Ascending aorta (tissue), 2 donors: ENCODE measurements around the gene LRPAP1. TPM values are rescaled to one million over a fixed set of nuclear protein-coding genes. Genes with fewer than 3 reads are reported as not detected.
A peak's percentile ranks its signal among the peaks of the same experiment; 100 is the strongest.

Experiments
- DNase-seq, 2 donors: peaks; one replicate each; pipeline ENCODE4 v3.0.0-alpha.2; 2019; ENCODE audit warnings: low spot score in 2 of 2
- H3K27ac ChIP-seq, 2 donors: fragments of 200-600 bp; sonication (generic); one replicate each; pipeline ENCODE4 v1.5.1; 2016 to 2017; ENCODE audit warnings: mild to moderate bottlenecking in 1 of 2
- H3K27me3 ChIP-seq: fragments of 200-600 bp; sonication (generic); one replicate; pipeline ENCODE4 v1.5.1; 2017
- H3K36me3 ChIP-seq, 2 donors: fragments of 200-600 bp; sonication (generic); one replicate each; pipeline ENCODE4 v1.5.1; 2016
- H3K4me1 ChIP-seq, 2 donors: fragments of 200-600 bp; sonication (generic); one replicate each; pipeline ENCODE4 v1.5.1; 2016 to 2017; ENCODE audit warnings: mild to moderate bottlenecking in 1 of 2
- H3K4me3 ChIP-seq, 2 donors: fragments of 200-600 bp; sonication (generic); one replicate each; pipeline ENCODE4 v1.5.1; 2016 to 2017; ENCODE audit warnings: mild to moderate bottlenecking in 1 of 2
- H3K9me3 ChIP-seq, 2 donors: fragments of 200-600 bp; sonication (generic); one replicate each; pipeline ENCODE4 v1.5.1; 2016
- CTCF ChIP-seq, 3 experiments: fragments of 200-600 bp in 2 of 3; fragments of 450-650 bp in 1 of 3; sonication (generic) in 2 of 3; IDR thresholded peaks; one replicate each; pipeline ENCODE4 v1.5.1; 2016 to 2019; ENCODE audit warnings: antibody characterized with exemption in 3 of 3, mild to moderate bottlenecking in 1 of 3, moderate library complexity in 1 of 3
- intact Hi-C: fragments of 100-400 bp; cut with DNase I; formaldehyde crosslinking; loops from one replicate; pipeline ENCODE4 v1.15.1; 2023
- total RNA-seq: library from RNA; depleted of rRNA; stranded (reverse); fragments of >200 nt; gene quantifications from one replicate; pipeline ENCODE4 v1.1.0, GENCODE V29; 2016

The LRPAP1 gene
- total RNA-seq, 1 donor from 2014 or later: 172 TPM

GRCh38 chr4:3489451-3489962 is 42.7 kb downstream of the LRPAP1 start:
- H3K4me3 ChIP-seq: no peak overlapping the region
- H3K27ac ChIP-seq: peak overlapping the region in 1 of 2 donors; percentile 27
- H3K36me3 ChIP-seq: peaks cover 0 to 12% of the 10 kb centered on the region in 2 donors
- no peaks in the 10 kb centered on the region for H3K27me3 ChIP-seq
- H3K4me1 ChIP-seq: peaks cover 4 to 7% of the 10 kb centered on the region in 2 donors
- TF ChIP-seq CTCF (IDR thresholded peaks at IDR 0.05): no peak
- intact Hi-C loops: loop anchor here (2.0 kb wide), 1 partner anchor 21 kb away; no protein-coding TSS in a partner anchor
- H3K9me3 ChIP-seq: no peaks in the 10 kb centered on the region
- DNase-seq: no peak

DNA sequence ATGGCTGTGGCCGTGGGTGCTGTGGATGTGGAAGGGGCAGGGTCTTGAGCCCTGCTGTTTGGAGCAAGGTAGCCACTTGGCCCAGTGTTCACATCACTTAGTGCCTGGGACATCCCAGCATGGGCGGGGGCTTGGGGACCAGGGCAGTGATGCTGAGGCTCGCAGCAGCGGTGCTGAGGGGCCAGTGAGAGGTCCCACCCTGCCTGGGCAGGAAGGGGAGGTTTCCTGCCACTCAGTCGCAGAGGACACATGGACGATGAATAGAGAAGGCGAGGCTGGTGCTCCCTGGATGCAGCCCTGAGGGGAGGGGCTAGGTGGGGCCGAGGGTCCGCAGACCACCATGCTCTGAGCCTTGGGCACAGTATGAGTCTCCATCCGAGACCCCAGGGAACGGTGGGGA is 43.4 kb downstream of the LRPAP1 start:
- intact Hi-C loops: loop anchor here (2.0 kb wide), 1 partner anchor 22 kb away; no protein-coding TSS in a partner anchor
- Histone ChIP-seq H3K9me3 (no peaks in the 10 kb centered on the region), H3K27me3 (no peaks in the 10 kb centered on the region), H3K4me3 (no peak overlapping the region), H3K4me1 (peaks cover 5 to 12% of the 10 kb centered on the region in 2 donors), H3K36me3 (peaks cover 0 to 12% of the 10 kb centered on the region in 2 donors), H3K27ac (no peak overlapping the region)
- DNase-seq: no peak
- no peak for TF ChIP-seq CTCF (IDR thresholded peaks at IDR 0.05)

DNA sequence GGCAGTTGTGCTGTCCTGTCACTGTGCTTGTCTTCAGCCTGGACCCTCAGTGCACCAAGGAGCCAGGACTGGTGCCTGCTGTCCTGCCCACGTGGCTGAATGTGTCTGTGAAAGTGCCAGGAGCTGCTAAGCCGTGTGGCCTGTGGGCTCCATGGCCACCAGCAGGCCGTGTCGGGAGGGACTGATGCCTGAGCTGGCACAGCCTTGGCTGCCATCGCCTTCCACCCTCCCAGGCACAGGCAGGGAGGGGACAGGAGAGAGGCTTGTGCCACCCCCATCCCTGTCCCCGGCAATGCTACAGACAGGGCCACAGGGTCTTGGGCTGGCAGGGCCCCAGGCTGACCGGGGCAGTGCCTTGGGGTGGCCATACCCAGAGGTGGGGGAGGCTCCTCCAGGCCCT is 44.4 kb downstream of the LRPAP1 start:
- Histone ChIP-seq H3K27ac (peak overlapping the region; percentile 4 to 20), H3K4me1 (peaks cover 6 to 14% of the 10 kb centered on the region in 2 donors), H3K27me3 (no peaks in the 10 kb centered on the region), H3K9me3 (no peaks in the 10 kb centered on the region), H3K4me3 (no peak overlapping the region), H3K36me3 (peaks cover 0 to 3% of the 10 kb centered on the region in 2 donors)
- DNase-seq: no peak
- intact Hi-C loops: loop anchor here (2.0 kb wide), 1 partner anchor 23 kb away; no protein-coding TSS in a partner anchor
- TF ChIP-seq CTCF (IDR thresholded peaks at IDR 0.05): no peak

DNA sequence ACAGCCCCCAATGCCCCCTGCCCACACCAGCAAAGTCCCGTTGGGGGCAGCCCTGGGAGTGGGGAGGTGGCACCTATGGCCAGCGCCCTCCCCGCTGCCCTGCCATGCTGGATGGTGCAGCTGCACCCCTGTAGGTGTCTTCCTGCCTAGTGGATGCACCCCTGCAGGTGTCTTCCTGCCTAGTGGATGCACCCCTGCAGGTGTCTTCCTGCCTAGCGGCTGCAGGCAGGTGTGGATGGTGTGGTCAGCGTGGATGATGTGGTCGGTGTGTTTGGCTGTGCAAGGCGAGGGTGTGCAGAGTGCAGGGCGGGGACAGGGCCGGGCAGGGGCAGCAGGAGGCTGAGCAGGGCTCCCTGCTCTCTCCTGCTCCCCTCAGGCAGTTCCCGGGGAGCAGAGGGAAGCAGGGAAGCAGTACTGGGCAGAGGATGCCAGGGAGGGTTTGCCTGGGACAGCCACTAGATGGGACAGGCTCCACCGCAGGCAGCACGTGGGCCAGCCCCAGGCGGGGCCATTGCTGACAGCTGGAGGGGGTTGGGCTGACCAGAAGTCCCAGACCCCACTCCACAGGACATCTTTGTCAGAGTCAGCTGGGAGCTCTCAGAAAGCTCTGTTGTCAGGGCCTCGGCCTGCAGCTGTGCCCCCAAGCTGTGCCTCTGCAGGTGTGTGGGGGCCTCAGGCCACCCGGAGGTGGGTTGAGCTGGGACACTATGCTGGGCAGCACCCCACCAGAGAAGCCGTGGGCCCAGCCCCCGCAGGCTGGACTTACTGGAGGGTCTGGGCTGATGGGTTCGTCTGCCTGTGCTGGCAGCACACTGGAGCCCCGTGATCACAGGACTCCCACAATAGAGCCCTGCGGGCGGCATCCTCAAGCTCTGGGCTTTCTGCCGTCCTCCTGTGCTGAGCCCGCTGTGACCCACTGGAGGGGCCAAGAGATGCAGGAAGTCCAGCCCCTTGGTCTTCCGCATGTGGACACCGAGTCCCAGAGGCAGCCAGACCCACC is 45.4 kb downstream of the LRPAP1 start:
- Histone ChIP-seq H3K4me3 (no peak overlapping the region), H3K4me1 (peaks cover 6 to 19% of the 10 kb centered on the region in 2 donors), H3K27me3 (no peaks in the 10 kb centered on the region), H3K27ac (no peak overlapping the region), H3K36me3 (no peaks in the 10 kb centered on the region), H3K9me3 (no peaks in the 10 kb centered on the region)
- no peak for DNase-seq
- intact Hi-C loops: no loop called here
- no peak for TF ChIP-seq CTCF (IDR thresholded peaks at IDR 0.05)

- H3K4me1 ChIP-seq: peaks cover 6 to 19% of the 10 kb centered on the region in 2 donors
- TF ChIP-seq CTCF (IDR thresholded peaks at IDR 0.05): no peak
- no peaks in the 10 kb centered on the region for H3K27me3 ChIP-seq
- H3K27ac ChIP-seq: peak overlapping the region; percentile 18 to 96
- no peak for DNase-seq
- no peak overlapping the region for H3K4me3 ChIP-seq
- no peaks in the 10 kb centered on the region for H3K9me3 ChIP-seq
- no peaks in the 10 kb centered on the region for H3K36me3 ChIP-seq
- intact Hi-C loops: loop anchor here (2.0 kb wide), 1 partner anchor 281 kb away; the partner anchor contains the start of gene ADRA2C
Observed at GRCh38 chr4:3485886-3486540, 46.2 kb downstream of the LRPAP1 start.
